Astrocyte of the spinal cord (primary cell): ENCODE results near the gene CNOT11.
"Not testable (repeated sequence)": the region's sequence is repeated elsewhere in the genome, so short reads cannot be mapped to it uniquely, and the experiment has no call there.

Experiments used
- DNase-seq: peaks from one replicate; pipeline ENCODE4 v3.0.0; 2011; ENCODE audit warnings: low read depth, low spot score
- H3K4me3 ChIP-seq: 2 replicates; pipeline ENCODE4 v1.5.1; 2011; ENCODE audit warnings: low read depth, mild to moderate bottlenecking, low read length, moderate library complexity
- in situ Hi-C: cut with HindIII; loops from 2 replicates; pipeline ENCODE4 v1.10.0; 2017; ENCODE audit warnings: low sequenced_read_pairs
- TF ChIP-seq, protein P1 (sequence below): IDR thresholded peaks from 2 replicates; pipeline ENCODE4 v1.5.1; 2012; ENCODE audit warnings: low read depth, mild to moderate bottlenecking, low read length, inconsistent platforms

The CNOT11 gene

DNA sequence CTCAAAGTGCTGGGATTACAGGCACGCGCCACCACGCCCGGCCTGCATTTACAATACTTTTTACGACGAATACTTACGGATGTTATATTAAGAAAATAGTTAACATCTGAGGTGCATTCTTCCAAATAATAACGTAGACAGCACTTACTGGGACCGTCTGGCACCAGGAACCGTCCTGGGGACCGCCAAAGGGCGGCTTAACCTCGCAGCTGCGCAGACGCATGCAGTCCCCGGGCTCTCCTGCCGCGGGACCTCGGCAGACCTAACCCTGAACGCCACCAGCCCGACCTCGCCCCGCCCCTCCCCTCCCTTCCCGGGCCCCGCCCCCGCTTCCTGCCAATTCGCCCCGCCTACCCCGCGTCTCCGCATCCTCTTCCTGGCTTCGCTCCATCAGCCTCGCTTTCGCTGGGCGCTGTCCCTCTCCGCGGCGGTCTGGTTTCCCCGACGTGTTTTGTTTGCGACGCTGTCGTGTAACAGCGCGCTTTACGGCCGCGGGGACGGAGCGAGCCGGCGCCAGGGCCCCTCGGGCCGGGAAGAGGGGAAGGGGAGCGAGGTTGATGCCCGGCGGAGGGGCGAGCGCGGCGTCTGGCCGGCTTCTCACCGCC, at the start of gene CNOT11:
Gene CNOT11 (plus strand): TSS at position 479 of the 605 bp plus-strand sequence. CDS start 79 bp downstream, at position 558.
- in situ Hi-C loops = no loop called here
- TF ChIP-seq, protein P1, sequence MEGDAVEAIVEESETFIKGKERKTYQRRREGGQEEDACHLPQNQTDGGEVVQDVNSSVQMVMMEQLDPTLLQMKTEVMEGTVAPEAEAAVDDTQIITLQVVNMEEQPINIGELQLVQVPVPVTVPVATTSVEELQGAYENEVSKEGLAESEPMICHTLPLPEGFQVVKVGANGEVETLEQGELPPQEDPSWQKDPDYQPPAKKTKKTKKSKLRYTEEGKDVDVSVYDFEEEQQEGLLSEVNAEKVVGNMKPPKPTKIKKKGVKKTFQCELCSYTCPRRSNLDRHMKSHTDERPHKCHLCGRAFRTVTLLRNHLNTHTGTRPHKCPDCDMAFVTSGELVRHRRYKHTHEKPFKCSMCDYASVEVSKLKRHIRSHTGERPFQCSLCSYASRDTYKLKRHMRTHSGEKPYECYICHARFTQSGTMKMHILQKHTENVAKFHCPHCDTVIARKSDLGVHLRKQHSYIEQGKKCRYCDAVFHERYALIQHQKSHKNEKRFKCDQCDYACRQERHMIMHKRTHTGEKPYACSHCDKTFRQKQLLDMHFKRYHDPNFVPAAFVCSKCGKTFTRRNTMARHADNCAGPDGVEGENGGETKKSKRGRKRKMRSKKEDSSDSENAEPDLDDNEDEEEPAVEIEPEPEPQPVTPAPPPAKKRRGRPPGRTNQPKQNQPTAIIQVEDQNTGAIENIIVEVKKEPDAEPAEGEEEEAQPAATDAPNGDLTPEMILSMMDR = no peak
- peak within 1 kb of the TSS; percentile 77 for H3K4me3 ChIP-seq
- DNase-seq = peak; percentile 98

DNA sequence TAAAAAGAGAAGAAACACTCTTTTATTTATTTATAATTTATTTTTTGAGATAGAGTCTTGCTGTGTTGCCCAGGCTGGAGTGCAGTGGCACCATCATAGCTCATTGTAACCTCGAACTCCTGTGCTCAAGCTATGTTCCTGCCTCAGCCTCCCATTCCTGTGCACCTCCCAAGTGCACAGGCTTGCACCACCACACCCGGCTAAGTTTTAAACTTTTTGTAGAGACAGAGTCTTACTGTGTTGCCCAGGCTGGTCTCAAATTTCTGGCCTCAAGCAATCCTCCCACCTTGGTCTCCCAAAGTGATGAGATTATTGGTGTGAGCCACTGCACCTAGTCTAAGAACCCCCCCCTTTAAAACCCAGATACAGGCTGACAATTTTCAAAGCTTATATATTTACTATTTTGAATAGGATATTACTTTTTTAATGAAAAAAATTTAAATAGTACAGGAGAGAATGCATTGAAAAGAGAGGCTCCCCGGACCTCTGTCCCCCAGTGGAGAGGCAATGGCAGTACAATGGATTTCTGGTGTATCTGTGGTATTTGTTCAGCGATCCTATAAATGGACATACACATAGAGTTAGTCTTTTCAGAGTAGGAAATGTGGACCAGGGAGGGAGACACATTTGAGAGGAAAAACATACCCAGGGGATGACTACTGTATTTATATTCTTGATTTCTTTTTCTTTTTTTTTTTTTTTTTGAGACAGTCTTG, 48.1 kb upstream of the CNOT11 start:
- TF ChIP-seq, protein P1 = peak; percentile 38
- in situ Hi-C loops = no loop called here
- no peak overlapping the region for H3K4me3 ChIP-seq
- peak; percentile 13 for DNase-seq

DNA sequence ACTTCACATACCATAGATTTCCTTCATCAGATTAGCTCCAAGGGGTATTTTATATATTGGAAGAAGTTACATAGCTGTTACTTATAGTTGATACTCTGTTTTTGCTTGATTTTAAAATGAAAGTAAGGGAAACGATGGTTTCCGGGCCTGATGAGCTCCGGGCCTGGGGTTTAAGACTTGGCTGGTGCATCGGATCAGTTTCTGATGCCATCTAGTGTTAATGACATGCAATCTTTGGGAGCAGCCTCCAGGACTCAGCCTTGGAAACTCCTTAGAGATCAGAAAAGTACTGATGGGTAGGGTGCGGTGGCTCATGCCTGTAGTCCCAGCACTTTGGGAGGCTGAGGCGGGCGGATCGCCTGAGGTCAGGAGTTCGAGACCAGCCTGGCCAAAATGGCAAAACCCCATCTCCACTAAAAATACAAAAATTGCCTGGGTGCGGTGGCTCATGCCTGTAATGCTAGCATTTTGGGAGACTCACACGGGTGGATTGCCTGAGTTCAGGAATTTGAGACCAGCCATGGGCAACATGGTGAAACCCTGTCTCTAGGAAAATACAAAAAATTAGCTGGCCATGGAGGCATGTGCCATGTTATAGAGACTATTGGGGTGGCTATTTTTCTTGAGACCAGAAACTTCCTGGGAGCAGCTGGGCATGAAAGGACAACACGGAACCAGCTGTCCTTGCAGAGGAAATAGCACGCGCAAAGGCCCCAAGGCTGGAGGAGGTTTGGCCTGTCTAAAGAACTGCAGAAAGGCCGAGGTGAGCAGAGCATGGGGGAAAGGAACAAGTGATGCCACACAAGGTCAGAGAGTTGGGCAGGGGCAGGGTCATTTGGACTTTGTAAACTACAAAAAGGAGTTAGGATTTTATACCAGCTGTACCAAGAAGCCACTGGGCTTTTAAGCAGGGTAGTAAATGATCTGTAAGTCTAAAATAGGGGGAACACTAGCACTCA, 46.9 kb upstream of the CNOT11 start:
- in situ Hi-C loops = no loop called here
- TF ChIP-seq, protein P1 = peak; percentile 69
- DNase-seq = peak; percentile 84
- H3K4me3 ChIP-seq = no peak overlapping the region

DNA sequence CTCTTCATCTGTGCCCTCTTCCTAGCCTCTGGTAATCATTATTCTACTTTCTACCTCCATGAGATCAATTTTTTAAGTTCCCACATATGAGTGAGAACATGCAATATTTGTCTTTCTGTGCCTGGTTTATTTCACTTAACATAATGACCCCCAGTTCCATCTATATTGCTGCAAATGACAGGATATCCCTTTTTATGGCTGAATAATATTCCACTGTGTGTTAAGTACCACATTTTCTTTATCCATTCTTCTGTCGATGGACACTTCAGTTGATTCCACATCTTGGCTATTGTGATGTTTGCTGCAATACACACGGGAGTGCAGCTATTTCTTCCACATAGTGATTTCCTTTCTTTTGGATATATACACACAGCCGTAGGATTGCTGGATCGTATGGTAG, 43.9 kb upstream of the CNOT11 start:
- DNase-seq = no peak
- TF ChIP-seq, protein P1 = no peak
- no peak overlapping the region for H3K4me3 ChIP-seq
- in situ Hi-C loops = no loop called here

DNA sequence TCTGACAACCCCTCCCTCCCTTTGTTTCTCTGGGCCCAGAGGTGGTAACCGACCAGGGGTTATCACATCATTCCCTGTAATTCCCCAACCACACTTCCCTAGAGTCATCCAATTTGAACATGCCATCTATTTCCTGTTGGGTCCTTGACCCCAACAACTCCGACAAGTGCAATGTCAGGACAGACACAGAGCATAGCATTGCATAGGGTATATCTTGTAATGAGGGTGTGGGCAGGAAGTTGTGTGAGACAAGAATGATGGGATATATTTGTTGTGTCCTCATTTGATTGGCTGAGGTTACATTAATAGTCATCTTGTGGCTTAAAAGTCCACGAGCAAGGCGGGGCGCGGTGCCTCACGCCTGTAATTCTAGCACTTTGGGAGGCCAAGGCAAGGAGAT, 33.4 kb upstream of the CNOT11 start:
- in situ Hi-C loops = no loop called here
- TF ChIP-seq, protein P1 = no peak
- H3K4me3 ChIP-seq = no peak overlapping the region
- no peak for DNase-seq

DNA sequence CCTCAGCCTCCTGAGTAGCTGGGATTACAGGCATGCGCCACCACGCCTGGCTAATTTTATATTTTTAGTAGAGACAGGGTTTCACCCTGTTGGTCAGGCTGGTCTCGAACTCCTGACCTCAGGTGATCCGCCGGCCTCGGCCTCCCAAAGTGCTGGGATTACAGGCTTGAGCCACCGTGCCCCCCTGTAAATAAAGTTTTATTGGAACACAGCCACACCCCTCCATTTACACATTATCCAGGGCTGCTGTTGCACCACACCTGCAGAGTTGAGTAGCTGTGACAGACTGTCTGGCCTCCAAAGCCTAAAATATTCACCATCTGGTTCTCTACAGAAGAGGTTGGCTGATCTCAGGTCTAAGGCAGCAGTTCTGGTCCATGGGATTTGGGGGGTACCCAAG, 32.6 kb upstream of the CNOT11 start:
- DNase-seq, in situ Hi-C loops, H3K4me3 ChIP-seq: not testable (repeated sequence)
